H1 (cell line): ENCODE results near the gene THPO. TPM values are rescaled to one million over a fixed set of nuclear protein-coding genes. Genes with fewer than 3 reads are reported as not detected.

Experiments
- CTCF ChIA-PET: fragments of 300-600 bp; sonication (Branson Sonifier 250); formaldehyde crosslinking; loops from one replicate; lab custom pipeline; 2021; ENCODE audit not compliant: partially characterized antibody; lab: Charles Lee
- POLR2A ChIA-PET: fragments of 300-600 bp; sonication (Branson Sonifier 250); formaldehyde crosslinking; loops from one replicate; lab custom pipeline; 2021; ENCODE audit warnings: inconsistent platforms; ENCODE audit not compliant: partially characterized antibody; lab: Charles Lee
- DNase-seq, 2 experiments: peaks; one replicate each; pipeline versions ENCODE4 v3.0.0 to v3.0.0-alpha.2; 2010 to 2022; ENCODE audit warnings: low spot score in 2 of 2, low read depth in 1 of 2, mixed read lengths in 1 of 2
- FAIRE-seq: peaks from 2 replicates; lab custom pipeline; 2011; peaks lifted over from hg19 to GRCh38; lab: Jason Lieb, UNC
- H2AFZ ChIP-seq: 2 replicates; pipeline ENCODE4 v1.8.1; 2012; ENCODE audit warnings: low read length, inconsistent platforms
- H2AK5ac ChIP-seq: 2 replicates; pipeline ENCODE4 v1.6.1; 2013; ENCODE audit warnings: low read depth, low read length
- H2BK120ac ChIP-seq: replicated peaks from 2 replicates; pipeline ENCODE3; 2013; ENCODE audit warnings: low read depth, low read length, inconsistent platforms
- H2BK12ac ChIP-seq: 2 replicates; pipeline ENCODE4 v1.6.1; 2013; ENCODE audit warnings: low read depth, low read length
- H2BK15ac ChIP-seq: 2 replicates; pipeline ENCODE4 v1.6.1; 2013; ENCODE audit warnings: low read length
- H2BK20ac ChIP-seq: 2 replicates; pipeline ENCODE4 v1.6.1; 2013; ENCODE audit warnings: low read length
- H2BK5ac ChIP-seq: 2 replicates; pipeline ENCODE4 v1.6.1; 2013; ENCODE audit warnings: low read depth, low read length
- H3K14ac ChIP-seq: 2 replicates; pipeline ENCODE4 v1.6.1; 2013; ENCODE audit warnings: inconsistent platforms; ENCODE audit not compliant: insufficient read length
- H3K18ac ChIP-seq: 2 replicates; pipeline ENCODE4 v1.6.1; 2013; ENCODE audit warnings: low read length; ENCODE audit errors: extremely low read depth
- H3K23ac ChIP-seq: 2 replicates; pipeline ENCODE4 v1.6.1; 2013; ENCODE audit warnings: inconsistent platforms; ENCODE audit not compliant: insufficient read length
- H3K23me2 ChIP-seq: 2 replicates; pipeline ENCODE4 v1.6.1; 2013; ENCODE audit warnings: low read depth, low read length
- H3K27ac ChIP-seq: 2 replicates; pipeline ENCODE4 v1.6.1; 2011; ENCODE audit warnings: low read depth, low read length, inconsistent platforms
- H3K27me3 ChIP-seq, 4 experiments: replicated peaks in 1 of 4; 1 replicate in 1 of 4; 2 replicates in 3 of 4; pipeline versions ENCODE4 v1.6.1 to v1.8.1; 2011 to 2013; ENCODE audit warnings: low read length in 3 of 4, mild to moderate bottlenecking in 3 of 4, inconsistent platforms in 2 of 4, mixed read lengths in 2 of 4, moderate library complexity in 1 of 4; ENCODE audit not compliant: control insufficient read depth in 3 of 4, insufficient read depth in 3 of 4; ENCODE audit errors: extremely low read depth in 1 of 4
- H3K36me3 ChIP-seq, 4 experiments: 2 replicates each; pipeline versions ENCODE4 v1.6.1 to v1.8.1; 2011 to 2013; ENCODE audit warnings: mild to moderate bottlenecking in 4 of 4, low read length in 3 of 4, moderate library complexity in 2 of 4, control low read depth in 1 of 4, inconsistent platforms in 1 of 4; ENCODE audit not compliant: insufficient read depth in 4 of 4, control insufficient read depth in 2 of 4
- H3K4ac ChIP-seq: replicated peaks from 2 replicates; pipeline ENCODE3; 2013; ENCODE audit warnings: low read length, low read depth, mixed read lengths, inconsistent platforms; ENCODE audit not compliant: insufficient read length
- H3K4me1 ChIP-seq, 4 experiments: replicated peaks in 1 of 4; 1 replicate in 1 of 4; 2 replicates in 3 of 4; pipeline versions ENCODE4 v1.6.1 to v1.8.1; 2011 to 2013; ENCODE audit warnings: low read length in 3 of 4, inconsistent platforms in 2 of 4, mixed read lengths in 1 of 4; ENCODE audit not compliant: insufficient read depth in 4 of 4, control insufficient read depth in 3 of 4
- H3K4me2 ChIP-seq, 2 experiments: 2 replicates each; pipeline versions ENCODE4 v1.6.1 to v1.8.1; 2011 to 2013; ENCODE audit warnings: low read depth in 2 of 2, low read length in 2 of 2, control low read depth in 1 of 2, inconsistent platforms in 1 of 2, mild to moderate bottlenecking in 1 of 2; ENCODE audit not compliant: insufficient read depth in 1 of 2
- H3K4me3 ChIP-seq, 4 experiments: fragments of 200-600, 300-600 bp in 1 of 4; sonication (generic), shearing (Covaris generic), sonication (Bioruptor Twin) in 1 of 4; 2 replicates each; pipeline versions ENCODE4 v1.5.1 to v1.8.1; 2011 to 2016; ENCODE audit warnings: low read length in 4 of 4, low read depth in 3 of 4, control low read depth in 2 of 4, inconsistent platforms in 2 of 4, mild to moderate bottlenecking in 2 of 4, mixed read lengths in 1 of 4, moderate library complexity in 1 of 4; ENCODE audit not compliant: insufficient read depth in 2 of 4; ENCODE audit errors: extremely low read depth in 1 of 4
- H3K56ac ChIP-seq: replicated peaks from 2 replicates; pipeline ENCODE3; 2013; ENCODE audit warnings: low read depth, mild to moderate bottlenecking, mixed read lengths, low read length, inconsistent platforms; ENCODE audit not compliant: insufficient read length
- H3K79me1 ChIP-seq: 2 replicates; pipeline ENCODE4 v1.6.1; 2013; ENCODE audit warnings: low read depth, low read length, control low read depth
- H3K79me2 ChIP-seq, 2 experiments: 2 replicates each; pipeline versions ENCODE4 v1.6.1 to v1.8.1; 2012 to 2013; ENCODE audit warnings: low read length in 2 of 2, mild to moderate bottlenecking in 2 of 2, inconsistent platforms in 1 of 2; ENCODE audit not compliant: insufficient read depth in 2 of 2, control insufficient read depth in 1 of 2
- H3K9ac ChIP-seq, 4 experiments: replicated peaks in 1 of 4; 1 replicate in 1 of 4; 2 replicates in 3 of 4; pipeline versions ENCODE4 v1.6.1 to v1.8.1; 2011 to 2013; ENCODE audit warnings: low read depth in 3 of 4, low read length in 3 of 4, control low read depth in 2 of 4, mild to moderate bottlenecking in 2 of 4, moderate library complexity in 2 of 4, inconsistent platforms in 1 of 4; ENCODE audit errors: extremely low read depth in 1 of 4
- H3K9me3 ChIP-seq, 2 experiments: 2 replicates each; pipeline versions ENCODE4 v1.6.1 to v1.8.1; 2012 to 2013; ENCODE audit warnings: mild to moderate bottlenecking in 2 of 2, moderate library complexity in 2 of 2, control low read depth in 1 of 2, inconsistent platforms in 1 of 2, low read depth in 1 of 2, low read length in 1 of 2, mixed read lengths in 1 of 2; ENCODE audit not compliant: insufficient read depth in 2 of 2
- H4K20me1 ChIP-seq, 2 experiments: replicated peaks in 1 of 2; 2 replicates each; pipeline versions ENCODE3 to v1.8.1; 2011 to 2013; ENCODE audit warnings: inconsistent platforms in 2 of 2, low read length in 2 of 2, mild to moderate bottlenecking in 1 of 2; ENCODE audit not compliant: insufficient read depth in 2 of 2, control insufficient read depth in 1 of 2
- H4K5ac ChIP-seq: 2 replicates; pipeline ENCODE4 v1.6.1; 2013; ENCODE audit warnings: low read length, low read depth, mixed read lengths, inconsistent platforms; ENCODE audit not compliant: insufficient read length
- H4K8ac ChIP-seq: 2 replicates; pipeline ENCODE4 v1.8.0; 2013; ENCODE audit warnings: mild to moderate bottlenecking, moderate library complexity, low read length, inconsistent platforms; ENCODE audit not compliant: insufficient read depth; ENCODE audit errors: extremely low read depth
- H4K91ac ChIP-seq: replicated peaks from 2 replicates; pipeline ENCODE3; 2013; ENCODE audit warnings: low read length, mixed read lengths, inconsistent platforms; ENCODE audit not compliant: insufficient read length
- BACH1 ChIP-seq: IDR thresholded peaks from 2 replicates; pipeline ENCODE4 v1.6.1; 2012; ENCODE audit warnings: low read length, improper control_type of control experiment
- E2F6 ChIP-seq: IDR thresholded peaks from 2 replicates; pipeline ENCODE4 v1.6.1; 2012; ENCODE audit warnings: inconsistent platforms
- NRF1 ChIP-seq: IDR thresholded peaks from 2 replicates; pipeline ENCODE4 v1.6.1; 2011; ENCODE audit warnings: mild to moderate bottlenecking, low read depth, low read length, improper control_type of control experiment
- POLR2AphosphoS5 ChIP-seq: IDR thresholded peaks from 2 replicates; pipeline ENCODE4 v1.6.1; 2011; ENCODE audit warnings: low read depth, low read length
- SP2 ChIP-seq: IDR thresholded peaks from 2 replicates; pipeline ENCODE4 v1.6.1; 2012; ENCODE audit warnings: mild to moderate bottlenecking, low read length, inconsistent platforms
- SP4 ChIP-seq: IDR thresholded peaks from 2 replicates; pipeline ENCODE4 v1.6.1; 2012; ENCODE audit warnings: low read length, inconsistent platforms
- SRF ChIP-seq: IDR thresholded peaks from 2 replicates; pipeline ENCODE4 v1.6.1; 2011; ENCODE audit warnings: mild to moderate bottlenecking, low read depth, low read length, moderate library complexity
- WGBS, 2 experiments: shearing (Covaris generic) in 1 of 2; methylation state at CpG; one replicate each; pipeline versions ENCODE4 v1.1.6 to v1.1.7; 2013 to 2015; ENCODE audit warnings: low lambda C conversion rate in 2 of 2, mixed read lengths in 2 of 2, inconsistent platforms in 1 of 2, low coverage in 1 of 2, missing lambda C conversion rate in 1 of 2; ENCODE audit not compliant: insufficient replicate concordance in 2 of 2, insufficient coverage in 1 of 2, insufficient read length in 1 of 2; ENCODE audit errors: extremely low coverage in 1 of 2, missing lambda C conversion rate in 1 of 2; 5-methylcytosine and 5-hydroxymethylcytosine counted together
- polyA plus RNA-seq, 7 experiments: library from polyadenylated mRNA; depleted of rRNA in 3 of 7; stranded (reverse) in 5 of 7; unstranded in 2 of 7; fragments of >200 nt in 5 of 7; fragments of 200-250 nt in 2 of 7; gene quantifications; 1 replicate in 5 of 7; 2 replicates in 1 of 7; 4 replicates in 1 of 7; pipeline versions ENCODE4 v1.2.1 to v1.2.3, GENCODE V29; 2011 to 2013; ENCODE audit warnings: missing spikeins in 2 of 7, mixed read lengths in 2 of 7
- total RNA-seq: library from RNA; stranded (reverse); fragmentation: NEBNext Ultra II Directional; extraction: Animal tissue kit (Norgen Biotek cat#: 25700); gene quantifications from 2 replicates; pipeline ENCODE4 v1.2.1, GENCODE V29; 2021
- TF ChIP-seq, protein P1 (sequence below), 3 experiments: IDR thresholded peaks; 1 replicate in 2 of 3; 2 replicates in 1 of 3; pipeline versions ENCODE4 v1.5.1 to v1.6.1; 2011; ENCODE audit warnings: low read length in 3 of 3, mild to moderate bottlenecking in 3 of 3, inconsistent platforms in 2 of 3, low read depth in 1 of 3, moderate library complexity in 1 of 3; ENCODE audit not compliant: insufficient read depth in 1 of 3; ENCODE audit errors: control extremely low read depth in 1 of 3

THPO gene
- total and polyA plus RNA-seq, 2 of the 8 experiments (the other 6 are each of a cell fraction or from before 2014, with no cell fraction given) = 0.82 to 1.2 TPM

DNA sequence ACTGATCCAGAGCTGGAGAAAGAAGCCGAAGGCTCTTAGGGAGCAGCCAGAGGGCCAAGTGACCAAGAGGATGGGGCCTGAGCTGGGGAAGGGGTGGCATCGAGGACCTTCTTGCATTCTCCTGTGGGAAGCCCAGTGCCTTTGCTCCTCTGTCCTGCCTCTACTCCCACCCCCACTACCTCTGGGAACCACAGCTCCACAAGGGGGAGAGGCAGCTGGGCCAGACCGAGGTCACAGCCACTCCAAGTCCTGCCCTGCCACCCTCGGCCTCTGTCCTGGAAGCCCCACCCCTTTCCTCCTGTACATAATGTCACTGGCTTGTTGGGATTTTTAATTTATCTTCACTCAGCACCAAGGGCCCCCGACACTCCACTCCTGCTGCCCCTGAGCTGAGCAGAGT is 11.4 kb upstream of the THPO start:
- H2BK120ac ChIP-seq = no peak overlapping the region
- H3K4me1 ChIP-seq = peaks cover 0 to 3% (median 0%) of the 10 kb centered on the region in 4 experiments; a peak in 2 of 7 replicates
- FAIRE-seq (no peak), DNase-seq (no peak)
- no peak overlapping the region; a peak in 1 of 7 replicates for H3K9ac ChIP-seq
- ChIA-PET CTCF (interaction anchor here (0.8 to 4.2 kb wide), 16 partner anchors 9 to 152 kb away, joined by 3 to 34 read pairs (median 4); partner anchors contain the start of gene THPO), POLR2A (interaction anchor here (0.8 to 1.7 kb wide), 2 partner anchors 8 to 30 kb away, joined by 4 to 5 read pairs; no protein-coding TSS in a partner anchor)
- no peak overlapping the region for H3K23ac ChIP-seq
- no peak overlapping the region for H3K14ac ChIP-seq
- H3K4ac ChIP-seq = peak overlapping the region; percentile 57
- no peak overlapping the region for H2BK5ac ChIP-seq
- peaks cover 0 to 3% (median under 1%) of the 10 kb centered on the region in 4 experiments; a peak in 3 of 7 replicates for H3K27me3 ChIP-seq
- H2BK12ac ChIP-seq = no peak overlapping the region
- no peaks in the 10 kb centered on the region for H3K23me2 ChIP-seq
- H2AK5ac ChIP-seq = no peak overlapping the region
- no peak overlapping the region for H4K8ac ChIP-seq
- no peak overlapping the region for H3K4me2 ChIP-seq
- no peaks in the 10 kb centered on the region for H3K79me1 ChIP-seq
- no peak overlapping the region for H2BK20ac ChIP-seq
- 72% methylated on average over 5 of the region's 5 CpGs; no CpG with 5 or more reads in 1 of the 2 experiments for WGBS, 2 experiments
- H3K4me3 ChIP-seq = no peak overlapping the region
- no peak overlapping the region for H3K18ac ChIP-seq
- no peaks in the 10 kb centered on the region for H4K20me1 ChIP-seq
- no peak overlapping the region for H4K5ac ChIP-seq
- no peak overlapping the region for H3K56ac ChIP-seq
- H2AFZ ChIP-seq = no peak overlapping the region
- no peaks in the 10 kb centered on the region for H3K36me3 ChIP-seq
- no peak overlapping the region for H3K27ac ChIP-seq
- H4K91ac ChIP-seq = no peak overlapping the region
- no peaks in the 10 kb centered on the region for H3K9me3 ChIP-seq
- H3K79me2 ChIP-seq = no peaks in the 10 kb centered on the region
- H2BK15ac ChIP-seq = no peak overlapping the region
- TF ChIP-seq POLR2AphosphoS5 (no peak), E2F6 (no peak), SP4 (no peak), SP2 (no peak), NRF1 (no peak), BACH1 (no peak), SRF (no peak)
- TF ChIP-seq, protein P1, sequence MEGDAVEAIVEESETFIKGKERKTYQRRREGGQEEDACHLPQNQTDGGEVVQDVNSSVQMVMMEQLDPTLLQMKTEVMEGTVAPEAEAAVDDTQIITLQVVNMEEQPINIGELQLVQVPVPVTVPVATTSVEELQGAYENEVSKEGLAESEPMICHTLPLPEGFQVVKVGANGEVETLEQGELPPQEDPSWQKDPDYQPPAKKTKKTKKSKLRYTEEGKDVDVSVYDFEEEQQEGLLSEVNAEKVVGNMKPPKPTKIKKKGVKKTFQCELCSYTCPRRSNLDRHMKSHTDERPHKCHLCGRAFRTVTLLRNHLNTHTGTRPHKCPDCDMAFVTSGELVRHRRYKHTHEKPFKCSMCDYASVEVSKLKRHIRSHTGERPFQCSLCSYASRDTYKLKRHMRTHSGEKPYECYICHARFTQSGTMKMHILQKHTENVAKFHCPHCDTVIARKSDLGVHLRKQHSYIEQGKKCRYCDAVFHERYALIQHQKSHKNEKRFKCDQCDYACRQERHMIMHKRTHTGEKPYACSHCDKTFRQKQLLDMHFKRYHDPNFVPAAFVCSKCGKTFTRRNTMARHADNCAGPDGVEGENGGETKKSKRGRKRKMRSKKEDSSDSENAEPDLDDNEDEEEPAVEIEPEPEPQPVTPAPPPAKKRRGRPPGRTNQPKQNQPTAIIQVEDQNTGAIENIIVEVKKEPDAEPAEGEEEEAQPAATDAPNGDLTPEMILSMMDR (IDR thresholded peaks at IDR 0.05; ENCODE audit: control extremely low read depth in 1 of 3, insufficient read depth in 1 of 3, low read depth in 1 of 3, low read length in 3 of 3) = no peak
